NCI-H774 (cell line): ENCODE results near the gene SPTLC1.

Experiments used
- DNase-seq: peaks from one replicate; lab custom pipeline; 2025; lab: John Stamatoyannopoulos, UW

The SPTLC1 gene

GRCh38 chr9:92094655-92095054 lies 20.6 kb downstream of the SPTLC1 start:
- no peak for DNase-seq

- no peak for DNase-seq
Measured at GRCh38 chr9:92077888-92078287, 37.3 kb downstream of the SPTLC1 start.

GRCh38 chr9:92071634-92072033 lies 43.6 kb downstream of the SPTLC1 start:
- DNase-seq: no peak

GRCh38 chr9:92066168-92066567 lies 49.0 kb downstream of the SPTLC1 start:
- no peak for DNase-seq

GRCh38 chr9:92064711-92065110 lies 50.5 kb downstream of the SPTLC1 start:
- DNase-seq: no peak

GRCh38 chr9:92061184-92061583 lies 54.0 kb downstream of the SPTLC1 start:
- no peak for DNase-seq

GRCh38 chr9:92059661-92060060 lies 55.6 kb downstream of the SPTLC1 start:
- no peak for DNase-seq

GRCh38 chr9:92058723-92059444 lies 56.3 kb downstream of the SPTLC1 start:
- DNase-seq: no peak

- DNase-seq: no peak
Measured at GRCh38 chr9:92058026-92058425, 57.2 kb downstream of the SPTLC1 start.

- no peak for DNase-seq
Measured at GRCh38 chr9:92057226-92057625, 58.0 kb downstream of the SPTLC1 start.

GRCh38 chr9:92055624-92056023 lies 59.6 kb downstream of the SPTLC1 start:
- no peak for DNase-seq

GRCh38 chr9:92048924-92049625 lies 66.1 kb downstream of the SPTLC1 start:
- DNase-seq: no peak

- no peak for DNase-seq
Measured at GRCh38 chr9:92047500-92047899, 67.7 kb downstream of the SPTLC1 start.

GRCh38 chr9:92046676-92047075 lies 68.5 kb downstream of the SPTLC1 start:
- no peak for DNase-seq

- DNase-seq: no peak
Measured at GRCh38 chr9:92044936-92045335, 70.3 kb downstream of the SPTLC1 start.

GRCh38 chr9:92043002-92043401 lies 72.2 kb downstream of the SPTLC1 start:
- no peak for DNase-seq

- no peak for DNase-seq
Measured at GRCh38 chr9:92042260-92042659, 73.0 kb downstream of the SPTLC1 start.

GRCh38 chr9:92036756-92037155 lies 78.5 kb downstream of the SPTLC1 start:
- DNase-seq: no peak

- DNase-seq: no peak
Measured at GRCh38 chr9:92036411-92036746, 78.8 kb downstream of the SPTLC1 start.

GRCh38 chr9:92035687-92036410 lies 79.4 kb downstream of the SPTLC1 start:
- DNase-seq: no peak

- no peak for DNase-seq
Measured at GRCh38 chr9:92035146-92035545, 80.1 kb downstream of the SPTLC1 start.

GRCh38 chr9:92033991-92034390 lies 81.2 kb downstream of the SPTLC1 start:
- no peak for DNase-seq

GRCh38 chr9:92033307-92033706 lies 81.9 kb downstream of the SPTLC1 start:
- DNase-seq: no peak
